SW 1271 (cell line): ENCODE data around the gene PTPRN2.
"Not testable (repeated sequence)": the region's sequence is repeated elsewhere in the genome, so short reads cannot be mapped to it uniquely, and the experiment has no call there.

Source experiments
- DNase-seq, 2 experiments: peaks; one replicate each; lab custom pipeline; 2025; lab: John Stamatoyannopoulos, UW

Gene PTPRN2

GRCh38 chr7:157901166-157901565 lies 686.5 kb downstream of the PTPRN2 start:
- no peak for DNase-seq

GRCh38 chr7:157900556-157900955 lies 687.1 kb downstream of the PTPRN2 start:
- no peak for DNase-seq

- no peak for DNase-seq
Measured at GRCh38 chr7:157900011-157900410, 687.6 kb downstream of the PTPRN2 start.

GRCh38 chr7:157898802-157899505 lies 688.7 kb downstream of the PTPRN2 start:
- DNase-seq, result no peak

GRCh38 chr7:157898261-157898660 lies 689.4 kb downstream of the PTPRN2 start:
- DNase-seq, result no peak

- no peak for DNase-seq
Measured at GRCh38 chr7:157897681-157898080, 689.9 kb downstream of the PTPRN2 start.

- no peak for DNase-seq
Measured at GRCh38 chr7:157896774-157897555, 690.7 kb downstream of the PTPRN2 start.

- not testable (repeated sequence) for DNase-seq
Measured at GRCh38 chr7:157896376-157896675, 691.3 kb downstream of the PTPRN2 start.

GRCh38 chr7:157895520-157896375 lies 691.9 kb downstream of the PTPRN2 start:
- DNase-seq, result no peak

- not testable (repeated sequence) for DNase-seq
Measured at GRCh38 chr7:157895098-157895497, 692.5 kb downstream of the PTPRN2 start.

- DNase-seq, result no peak
Measured at GRCh38 chr7:157893535-157894044, 694.0 kb downstream of the PTPRN2 start.

GRCh38 chr7:157892751-157893523 lies 694.7 kb downstream of the PTPRN2 start:
- no peak for DNase-seq

- DNase-seq, result no peak
Measured at GRCh38 chr7:157890921-157891401, 696.7 kb downstream of the PTPRN2 start.

- DNase-seq, result no peak
Measured at GRCh38 chr7:157889480-157889879, 698.1 kb downstream of the PTPRN2 start.

GRCh38 chr7:157888579-157888978 lies 699.0 kb downstream of the PTPRN2 start:
- no peak for DNase-seq

- DNase-seq, result no peak
Measured at GRCh38 chr7:157887400-157887799, 700.2 kb downstream of the PTPRN2 start.

- no peak for DNase-seq
Measured at GRCh38 chr7:157886711-157887110, 700.9 kb downstream of the PTPRN2 start.

- no peak for DNase-seq
Measured at GRCh38 chr7:157886266-157886665, 701.4 kb downstream of the PTPRN2 start.

GRCh38 chr7:157885140-157885539 lies 702.5 kb downstream of the PTPRN2 start:
- no peak for DNase-seq

GRCh38 chr7:157884461-157885062 lies 703.1 kb downstream of the PTPRN2 start:
- no peak for DNase-seq
